SU-DHL-6 (cell line): ENCODE data around the gene DLG2.

Source experiments
- CTCF ChIP-seq: fragments of 200-600 bp; sonication (generic); IDR thresholded peaks from one replicate; pipeline ENCODE4 v1.5.1; 2017; ENCODE audit warnings: antibody characterized with exemption, mild to moderate bottlenecking, low read length, moderate library complexity; ENCODE audit not compliant: insufficient read depth, poor library complexity, severe bottlenecking
- EZH2phosphoT487 ChIP-seq: fragments of 200-600 bp; sonication (generic), shearing (Covaris generic); conservative IDR thresholded peaks from 2 replicates; pipeline ENCODE4 v1.6.1; 2018; ENCODE audit warnings: mild to moderate bottlenecking, antibody characterized with exemption, low read length, moderate library complexity, mixed read lengths

GRCh38 chr11:85652786-85653447 lies 25.8 kb upstream of the DLG2 start:
- no peak for TF ChIP-seq CTCF
- no peak for TF ChIP-seq EZH2phosphoT487
